Smooth muscle cell (in vitro differentiated cells): ENCODE data around the gene ASB6. TPM values are rescaled to one million over a fixed set of nuclear protein-coding genes. Genes with fewer than 3 reads are reported as not detected.

ENCODE experiments used
- DNase-seq: peaks from one replicate; lab custom pipeline; 2025; ENCODE audit not compliant: unreplicated experiment; lab: John Stamatoyannopoulos, UW
- H2AFZ ChIP-seq: fragments of 200-600 bp; sonication (generic); 2 replicates; pipeline ENCODE4 v1.6.0; 2016; ENCODE audit warnings: antibody characterized with exemption, low read depth, mild to moderate bottlenecking
- H3F3A ChIP-seq: fragments of 200-600 bp; sonication (generic); 2 replicates; pipeline ENCODE4 v1.6.0; 2017; ENCODE audit warnings: antibody characterized with exemption, low read depth
- H3K27ac ChIP-seq: fragments of 200-600 bp; sonication (generic); 2 replicates; pipeline ENCODE4 v1.5.1; 2016; ENCODE audit warnings: low read depth, mild to moderate bottlenecking
- H3K27me3 ChIP-seq: fragments of 200-600 bp; sonication (generic); 2 replicates; pipeline ENCODE4 v1.6.1; 2016; ENCODE audit warnings: low read depth, mild to moderate bottlenecking
- H3K36me3 ChIP-seq: fragments of 200-600 bp; sonication (generic); 2 replicates; pipeline ENCODE4 v1.5.1; 2016; ENCODE audit warnings: low read depth
- H3K4me1 ChIP-seq: fragments of 200-600 bp; sonication (generic); 2 replicates; pipeline ENCODE4 v1.5.1; 2016; ENCODE audit warnings: low read depth
- H3K4me2 ChIP-seq: fragments of 200-600 bp; sonication (generic); 2 replicates; pipeline ENCODE4 v1.6.0; 2016; ENCODE audit warnings: mild to moderate bottlenecking
- H3K4me3 ChIP-seq: fragments of 200-600 bp; sonication (generic); 2 replicates; pipeline ENCODE4 v1.5.1; 2016; ENCODE audit warnings: mild to moderate bottlenecking
- H3K79me2 ChIP-seq: fragments of 200-600 bp; sonication (generic); 2 replicates; pipeline ENCODE4 v1.6.0; 2016; ENCODE audit warnings: low read depth, mild to moderate bottlenecking
- H3K9ac ChIP-seq: fragments of 200-600 bp; sonication (generic); 2 replicates; pipeline ENCODE4 v1.6.0; 2016; ENCODE audit warnings: low read depth
- H3K9me3 ChIP-seq: fragments of 200-600 bp; sonication (generic); replicated peaks from 2 replicates; pipeline ENCODE4 v1.5.1; 2016; ENCODE audit warnings: low read depth
- H4K20me1 ChIP-seq: fragments of 200-600 bp; sonication (generic); 2 replicates; pipeline ENCODE4 v1.6.0; 2016; ENCODE audit warnings: low read depth
- CTCF ChIP-seq: fragments of 200-600 bp; sonication (generic); IDR thresholded peaks from 2 replicates; pipeline ENCODE4 v1.5.1; 2017; ENCODE audit warnings: borderline replicate concordance, mild to moderate bottlenecking, antibody characterized with exemption; ENCODE audit not compliant: insufficient read depth, poor library complexity, severe bottlenecking
- WGBS: methylation state at CpG from one replicate; pipeline ENCODE4 v1.1.7; 2016; ENCODE audit warnings: low lambda C conversion rate; 5-methylcytosine and 5-hydroxymethylcytosine counted together
- polyA plus RNA-seq: library from polyadenylated mRNA; unstranded; fragments of >200 nt; fragmentation: Nextera tagmentation; extraction: Ambion mirVana; gene quantifications from 2 replicates; pipeline ENCODE4 v1.2.1, GENCODE V29; 2016
- total RNA-seq: library from RNA; depleted of rRNA; stranded (reverse); fragments of >200 nt; gene quantifications from 2 replicates; pipeline ENCODE4 v1.2.3, GENCODE V29; 2014

The ASB6 gene
- total and polyA plus RNA-seq, 2 experiments from 2014 or later = 13.8 to 26.0 TPM

- Histone ChIP-seq H3K79me2 (peaks cover 48% of the 10 kb centered on the region), H3K27ac (peak overlapping the region; percentile 15), H3K4me3 (peak overlapping the region; percentile 57), H3K36me3 (no peaks in the 10 kb centered on the region), H3F3A (peaks cover 13% of the 10 kb centered on the region), H4K20me1 (peaks cover 34% of the 10 kb centered on the region), H3K4me1 (peaks cover 7% of the 10 kb centered on the region), H3K4me2 (peak overlapping the region; percentile 91), H3K9ac (peak overlapping the region; percentile 39), H2AFZ (no peak overlapping the region), H3K9me3 (no peaks in the 10 kb centered on the region), H3K27me3 (no peaks in the 10 kb centered on the region)
- DNase-seq = no peak
- 25% methylated on average over 13 of the region's 13 CpGs for WGBS
- no peak for TF ChIP-seq CTCF
Measured at GRCh38 chr9:129666575-129666974, 24.6 kb upstream of the ASB6 start.

DNA sequence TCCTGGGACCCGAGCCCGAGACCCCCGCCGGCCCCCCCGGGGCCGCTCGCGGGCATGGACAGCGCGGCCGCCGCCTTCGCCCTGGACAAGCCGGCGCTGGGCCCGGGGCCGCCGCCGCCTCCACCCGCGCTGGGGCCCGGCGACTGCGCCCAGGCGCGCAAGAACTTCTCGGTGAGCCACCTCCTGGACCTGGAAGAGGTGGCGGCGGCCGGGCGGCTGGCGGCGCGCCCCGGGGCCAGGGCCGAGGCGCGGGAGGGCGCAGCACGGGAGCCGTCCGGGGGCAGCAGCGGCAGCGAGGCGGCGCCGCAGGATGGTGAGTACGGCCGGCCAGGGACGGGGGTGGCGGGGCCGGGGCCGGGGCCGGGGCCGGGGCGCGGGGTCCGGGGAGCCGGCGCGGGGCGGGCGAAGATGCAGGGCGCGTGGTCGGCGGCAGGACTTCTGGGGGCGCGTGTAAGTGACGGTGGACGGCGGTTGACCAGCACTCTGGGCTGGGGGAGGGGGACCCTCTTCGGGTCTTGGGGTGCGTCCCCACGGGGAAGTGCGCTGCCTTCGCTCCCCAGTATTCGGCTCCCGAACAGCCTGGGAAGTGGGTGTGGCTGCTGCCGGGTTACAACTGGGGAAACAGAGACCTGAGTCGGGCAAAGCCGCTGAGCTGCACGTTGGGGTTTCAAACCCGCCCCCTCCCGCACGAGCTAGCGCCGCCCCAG lies 24.0 kb upstream of the ASB6 start:
- Histone ChIP-seq H3K27ac (peak overlapping the region; percentile 15), H3K9me3 (no peaks in the 10 kb centered on the region), H3K4me1 (peaks cover 7% of the 10 kb centered on the region), H3K36me3 (no peaks in the 10 kb centered on the region), H3F3A (peaks cover 13% of the 10 kb centered on the region), H3K9ac (peak overlapping the region; percentile 39), H4K20me1 (peaks cover 28% of the 10 kb centered on the region), H3K4me3 (peak overlapping the region; percentile 57), H3K27me3 (no peaks in the 10 kb centered on the region), H3K79me2 (peaks cover 43% of the 10 kb centered on the region), H2AFZ (no peak overlapping the region), H3K4me2 (peak overlapping the region; percentile 91)
- no peak for DNase-seq
- no peak for TF ChIP-seq CTCF
- 7% methylated on average over 32 of the region's 88 CpGs for WGBS

DNA sequence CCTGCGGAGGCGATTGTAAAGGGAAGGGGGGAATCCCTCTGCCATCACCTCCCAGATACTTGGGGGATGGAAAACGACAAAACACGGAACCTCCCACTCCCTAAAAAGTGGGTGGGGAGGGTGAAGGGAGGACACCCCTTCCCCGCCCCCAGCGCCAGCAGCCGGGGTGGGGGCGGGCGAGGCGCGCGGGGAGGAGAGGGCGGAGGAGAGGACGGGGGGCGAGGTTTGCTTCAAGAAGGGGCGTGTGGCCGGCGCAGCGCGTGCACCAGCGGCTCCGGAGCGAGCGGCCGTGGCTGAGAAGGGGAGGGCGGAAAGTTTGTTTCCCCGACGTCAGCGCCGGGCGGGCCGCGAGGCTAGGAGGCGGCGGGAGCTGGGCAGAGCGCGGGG lies 23.4 kb upstream of the ASB6 start, which contains the start of gene PRRX2:
TSS of gene PRRX2 (plus strand) at position 259 of the 387 bp plus-strand sequence. CDS start 221 bp downstream, outside the sequence.
- TF ChIP-seq CTCF = no peak
- H3K27ac ChIP-seq = peak within 1 kb of the TSS; percentile 45

More for the DNA sequence above, 23.4 kb upstream of the ASB6 start, which contains the start of gene PRRX2:
- no CpG with 5 or more reads among the region's 37 CpGs for WGBS
- H3F3A ChIP-seq = peaks cover 13% of the 10 kb centered on the region
- DNase-seq = peak; percentile 50
- peaks cover 7% of the 10 kb centered on the region for H3K4me1 ChIP-seq
- H3K9me3 ChIP-seq = no peaks in the 10 kb centered on the region
- peak within 1 kb of the TSS; percentile 91 for H3K4me2 ChIP-seq
- peaks cover 22% of the 10 kb centered on the region for H4K20me1 ChIP-seq
- H3K4me3 ChIP-seq = peak within 1 kb of the TSS; percentile 57
- no peaks in the 10 kb centered on the region for H3K27me3 ChIP-seq
- peak within 1 kb of the TSS; percentile 39 for H3K9ac ChIP-seq
- no peaks in the 10 kb centered on the region for H3K36me3 ChIP-seq
- peak within 1 kb of the TSS; percentile 87 for H2AFZ ChIP-seq
- H3K79me2 ChIP-seq = peaks cover 37% of the 10 kb centered on the region
